SK-N-SH treated with all-trans-retinoic acid at 6 μM for 48 hours (cell line): ENCODE data around the gene PSMA7.

Experiments used
- ATAC-seq: fragments of 200-7000 bp; cut with Tn5 transposase; 3 replicates; pipeline ENCODE4 v1.9.1; 2020; ENCODE audit warnings: mild to moderate bottlenecking, moderate library complexity
- ARNTL ChIP-seq: fragments of 450-650 bp; formaldehyde crosslinking; IDR thresholded peaks from 2 replicates; pipeline ENCODE4 v1.5.0; 2020; ENCODE audit warnings: low read depth, mild to moderate bottlenecking, moderate library complexity, borderline replicate concordance
- BACH2 ChIP-seq: fragments of 250-450 bp; sonication (Bioruptor Pico); IDR thresholded peaks from 2 replicates; pipeline ENCODE4 v1.9.0; 2021; ENCODE audit warnings: mild to moderate bottlenecking, borderline replicate concordance
- CSDC2 ChIP-seq: fragments of 250-450 bp; sonication (Bioruptor Pico); IDR thresholded peaks from 2 replicates; pipeline ENCODE4 v1.5.0; 2020; ENCODE audit warnings: mild to moderate bottlenecking, moderate library complexity
- ESRRG ChIP-seq: fragments of 250-450 bp; sonication (Bioruptor Pico); IDR thresholded peaks from 2 replicates; pipeline ENCODE4 v1.6.1; 2021; ENCODE audit warnings: mild to moderate bottlenecking
- GLIS3 ChIP-seq: fragments of 250-450 bp; sonication (Bioruptor Pico); IDR thresholded peaks from 2 replicates; pipeline ENCODE4 v1.5.0; 2020; ENCODE audit warnings: mild to moderate bottlenecking, moderate library complexity
- ISL1 ChIP-seq: fragments of 250-450 bp; sonication (Bioruptor Pico); IDR thresholded peaks from 2 replicates; pipeline ENCODE4 v2.1.2; 2022; ENCODE audit warnings: mild to moderate bottlenecking, moderate library complexity
- PPARA ChIP-seq: fragments of 250-450 bp; sonication (Bioruptor Pico); IDR thresholded peaks from 2 replicates; pipeline ENCODE4 v1.5.0; 2020; ENCODE audit warnings: mild to moderate bottlenecking, borderline replicate concordance
- SNAI2 ChIP-seq: fragments of 250-450 bp; sonication (Bioruptor Pico); IDR thresholded peaks from 2 replicates; pipeline ENCODE4 v1.5.0; 2020; ENCODE audit warnings: mild to moderate bottlenecking, moderate library complexity
- TCF4 ChIP-seq: fragments of 250-450 bp; sonication (Bioruptor Pico); IDR thresholded peaks from 2 replicates; pipeline ENCODE4 v1.8.0; 2021; ENCODE audit warnings: mild to moderate bottlenecking, moderate library complexity, borderline replicate concordance
- TOX ChIP-seq: fragments of 250-450 bp; sonication (Bioruptor Pico); IDR thresholded peaks from 2 replicates; pipeline ENCODE4 v1.8.0; 2021; ENCODE audit warnings: mild to moderate bottlenecking, moderate library complexity, borderline replicate concordance
- ZC3H10 ChIP-seq: fragments of 250-450 bp; sonication (Bioruptor Pico); IDR thresholded peaks from 2 replicates; pipeline ENCODE4 v1.5.1; 2021; ENCODE audit warnings: mild to moderate bottlenecking, moderate library complexity
- ZFP3 ChIP-seq: fragments of 250-450 bp; sonication (Bioruptor Pico); IDR thresholded peaks from 2 replicates; pipeline ENCODE4 v1.5.0; 2020; ENCODE audit warnings: mild to moderate bottlenecking, moderate library complexity
- ZFP30 ChIP-seq: fragments of 450-650 bp; formaldehyde crosslinking; IDR thresholded peaks from 2 replicates; pipeline ENCODE4 v1.5.0; 2022; ENCODE audit warnings: mild to moderate bottlenecking, moderate library complexity
- ZNF565 ChIP-seq: fragments of 450-650 bp; formaldehyde crosslinking; conservative IDR thresholded peaks from 2 replicates; pipeline ENCODE4 v1.5.0; 2020; ENCODE audit warnings: low read depth, mild to moderate bottlenecking, moderate library complexity
- ZNF70 ChIP-seq: fragments of 450-650 bp; formaldehyde crosslinking; IDR thresholded peaks from 2 replicates; pipeline ENCODE4 v1.5.0; 2020; ENCODE audit warnings: mild to moderate bottlenecking, moderate library complexity
- TF ChIP-seq, protein P1 (sequence below): fragments of 250-450 bp; sonication (Bioruptor Pico); IDR thresholded peaks from 2 replicates; pipeline ENCODE4 v1.5.1; 2021; ENCODE audit warnings: mild to moderate bottlenecking, moderate library complexity
- TF ChIP-seq, protein P2 (sequence below): fragments of 250-450 bp; sonication (Bioruptor Pico); IDR thresholded peaks from 2 replicates; pipeline ENCODE4 v1.8.0; 2021; ENCODE audit warnings: low read depth, mild to moderate bottlenecking, moderate library complexity, borderline replicate concordance
- TF ChIP-seq, protein P3 (sequence below): fragments of 250-450 bp; sonication (Bioruptor Pico); IDR thresholded peaks from 2 replicates; pipeline ENCODE4 v1.5.1; 2020; ENCODE audit warnings: low read depth, mild to moderate bottlenecking, moderate library complexity
- TF ChIP-seq, protein P4 (sequence below): fragments of 250-450 bp; sonication (Bioruptor Pico); IDR thresholded peaks from 2 replicates; pipeline ENCODE4 v1.8.0; 2020; ENCODE audit warnings: mild to moderate bottlenecking, moderate library complexity, borderline replicate concordance

Gene PSMA7

DNA sequence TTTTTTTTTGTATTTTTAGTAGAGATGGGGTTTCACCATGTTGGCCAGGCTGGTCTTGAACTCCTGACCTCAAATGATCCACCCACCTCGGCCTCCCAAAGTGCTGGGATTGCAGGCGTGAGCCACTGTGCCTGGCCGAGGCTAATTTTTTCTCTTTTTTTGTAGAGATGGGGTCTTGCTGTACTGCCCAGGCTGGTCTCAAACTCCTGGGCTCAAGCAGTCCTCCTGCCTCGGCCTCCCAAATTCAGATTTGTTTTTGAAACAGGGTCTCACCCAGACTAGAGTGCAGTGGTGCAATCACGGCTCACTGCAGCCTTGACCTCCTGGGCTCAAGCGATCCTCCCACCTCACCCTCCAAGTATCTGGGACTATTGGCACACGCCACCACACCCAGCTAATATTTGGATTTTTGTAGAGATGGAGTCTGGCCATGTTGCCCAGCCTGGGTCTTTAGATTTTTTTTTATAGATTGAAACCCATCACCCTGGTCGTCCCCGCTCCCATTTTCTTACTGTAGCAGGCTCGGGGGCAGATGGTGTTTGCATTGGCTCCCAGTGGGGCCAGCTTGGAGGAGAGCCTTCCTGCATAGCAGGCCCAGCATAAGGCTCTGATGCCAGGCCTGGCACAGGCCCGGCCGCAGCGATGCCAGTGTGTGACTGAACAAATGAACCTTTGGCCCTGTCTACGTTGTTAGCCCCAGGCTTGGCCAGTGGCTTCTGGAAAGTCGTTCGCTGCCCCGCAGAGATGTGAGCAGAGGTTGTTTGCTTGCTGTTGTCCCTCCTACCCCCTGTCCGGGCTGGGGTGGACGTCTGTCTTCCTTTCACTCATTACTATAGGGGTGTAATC, 35.3 kb upstream of the PSMA7 start (continued):
- TF ChIP-seq, protein P1, sequence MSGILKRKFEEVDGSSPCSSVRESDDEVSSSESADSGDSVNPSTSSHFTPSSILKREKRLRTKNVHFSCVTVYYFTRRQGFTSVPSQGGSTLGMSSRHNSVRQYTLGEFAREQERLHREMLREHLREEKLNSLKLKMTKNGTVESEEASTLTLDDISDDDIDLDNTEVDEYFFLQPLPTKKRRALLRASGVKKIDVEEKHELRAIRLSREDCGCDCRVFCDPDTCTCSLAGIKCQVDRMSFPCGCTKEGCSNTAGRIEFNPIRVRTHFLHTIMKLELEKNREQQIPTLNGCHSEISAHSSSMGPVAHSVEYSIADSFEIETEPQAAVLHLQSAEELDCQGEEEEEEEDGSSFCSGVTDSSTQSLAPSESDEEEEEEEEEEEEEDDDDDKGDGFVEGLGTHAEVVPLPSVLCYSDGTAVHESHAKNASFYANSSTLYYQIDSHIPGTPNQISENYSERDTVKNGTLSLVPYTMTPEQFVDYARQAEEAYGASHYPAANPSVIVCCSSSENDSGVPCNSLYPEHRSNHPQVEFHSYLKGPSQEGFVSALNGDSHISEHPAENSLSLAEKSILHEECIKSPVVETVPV (CRISPR knock-in tag), result no peak
- TF ChIP-seq ISL1 (CRISPR knock-in tag) (no peak), SNAI2 (no peak)
- TF ChIP-seq, protein P2, sequence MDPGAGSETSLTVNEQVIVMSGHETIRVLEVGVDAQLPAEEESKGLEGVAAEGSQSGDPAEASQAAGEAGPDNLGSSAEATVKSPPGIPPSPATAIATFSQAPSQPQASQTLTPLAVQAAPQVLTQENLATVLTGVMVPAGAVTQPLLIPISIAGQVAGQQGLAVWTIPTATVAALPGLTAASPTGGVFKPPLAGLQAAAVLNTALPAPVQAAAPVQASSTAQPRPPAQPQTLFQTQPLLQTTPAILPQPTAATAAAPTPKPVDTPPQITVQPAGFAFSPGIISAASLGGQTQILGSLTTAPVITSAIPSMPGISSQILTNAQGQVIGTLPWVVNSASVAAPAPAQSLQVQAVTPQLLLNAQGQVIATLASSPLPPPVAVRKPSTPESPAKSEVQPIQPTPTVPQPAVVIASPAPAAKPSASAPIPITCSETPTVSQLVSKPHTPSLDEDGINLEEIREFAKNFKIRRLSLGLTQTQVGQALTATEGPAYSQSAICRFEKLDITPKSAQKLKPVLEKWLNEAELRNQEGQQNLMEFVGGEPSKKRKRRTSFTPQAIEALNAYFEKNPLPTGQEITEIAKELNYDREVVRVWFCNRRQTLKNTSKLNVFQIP, result no peak

DNA sequence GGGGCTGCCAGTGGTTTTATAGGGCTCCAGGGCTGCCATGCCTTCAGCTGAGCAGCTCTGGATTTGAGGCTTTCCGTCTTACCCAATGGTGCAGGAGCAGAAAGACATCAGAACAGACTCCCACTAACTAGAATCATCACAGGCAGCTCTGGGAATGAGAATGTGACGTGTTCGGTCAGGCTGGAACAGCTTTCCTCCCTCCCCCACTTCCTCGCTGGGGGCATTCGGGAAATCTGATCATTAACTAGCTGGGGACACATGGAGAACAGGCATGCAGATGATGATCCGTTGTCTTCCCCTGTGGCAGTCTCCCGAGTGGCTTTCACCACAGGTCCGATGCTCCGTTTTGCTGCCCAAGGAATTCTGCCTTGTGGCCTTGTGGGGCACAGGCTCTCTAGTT, 34.1 kb upstream of the PSMA7 start:
- no peak; the same call in 2 of the 3 replicates for ATAC-seq
- no peak for TF ChIP-seq SNAI2
- TF ChIP-seq ZNF70 (CRISPR knock-in tag), result no peak
- TF ChIP-seq ZNF565 (CRISPR knock-in tag), result no peak
- 0 out of 2 replicates have a peak, but pooled peaks have one; percentile 13 for TF ChIP-seq TCF4 (CRISPR knock-in tag)
- TF ChIP-seq, protein P3, sequence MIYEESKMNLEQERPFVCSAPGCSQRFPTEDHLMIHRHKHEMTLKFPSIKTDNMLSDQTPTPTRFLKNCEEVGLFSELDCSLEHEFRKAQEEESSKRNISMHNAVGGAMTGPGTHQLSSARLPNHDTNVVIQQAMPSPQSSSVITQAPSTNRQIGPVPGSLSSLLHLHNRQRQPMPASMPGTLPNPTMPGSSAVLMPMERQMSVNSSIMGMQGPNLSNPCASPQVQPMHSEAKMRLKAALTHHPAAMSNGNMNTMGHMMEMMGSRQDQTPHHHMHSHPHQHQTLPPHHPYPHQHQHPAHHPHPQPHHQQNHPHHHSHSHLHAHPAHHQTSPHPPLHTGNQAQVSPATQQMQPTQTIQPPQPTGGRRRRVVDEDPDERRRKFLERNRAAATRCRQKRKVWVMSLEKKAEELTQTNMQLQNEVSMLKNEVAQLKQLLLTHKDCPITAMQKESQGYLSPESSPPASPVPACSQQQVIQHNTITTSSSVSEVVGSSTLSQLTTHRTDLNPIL (CRISPR knock-in tag), result no peak
- no peak for TF ChIP-seq BACH2 (CRISPR knock-in tag)

DNA sequence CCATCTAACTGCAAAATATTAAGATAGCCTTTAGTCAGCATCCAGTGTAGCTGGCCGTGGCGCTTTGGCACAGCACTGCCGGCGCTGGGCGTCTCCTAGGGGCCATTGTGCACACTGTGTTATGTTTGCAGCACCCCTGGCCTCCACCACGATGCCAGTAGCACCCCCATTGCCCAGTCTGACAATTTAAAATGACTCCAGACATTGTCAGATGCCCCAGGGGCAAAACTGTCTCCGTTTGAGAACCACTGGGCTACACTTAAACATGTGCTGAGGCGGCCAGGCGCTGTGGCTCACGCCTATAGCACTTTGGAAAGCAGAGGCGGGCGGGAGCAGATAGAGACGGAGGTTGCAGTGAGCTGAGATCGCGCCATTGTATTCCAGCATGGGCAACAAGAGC, 33.7 kb upstream of the PSMA7 start:
- ATAC-seq, result no peak; the same call in 2 of the 3 replicates
- TF ChIP-seq ESRRG (CRISPR knock-in tag) (no peak), ZC3H10 (no peak), TOX (CRISPR knock-in tag) (no peak), BACH2 (CRISPR knock-in tag) (no peak), ZNF70 (CRISPR knock-in tag) (no peak), ARNTL (CRISPR knock-in tag) (no peak), CSDC2 (CRISPR knock-in tag) (no peak), TCF4 (CRISPR knock-in tag) (no peak), ZFP3 (CRISPR knock-in tag) (no peak), PPARA (CRISPR knock-in tag) (no peak)
- TF ChIP-seq, protein P2, result no peak
- TF ChIP-seq, protein P4, sequence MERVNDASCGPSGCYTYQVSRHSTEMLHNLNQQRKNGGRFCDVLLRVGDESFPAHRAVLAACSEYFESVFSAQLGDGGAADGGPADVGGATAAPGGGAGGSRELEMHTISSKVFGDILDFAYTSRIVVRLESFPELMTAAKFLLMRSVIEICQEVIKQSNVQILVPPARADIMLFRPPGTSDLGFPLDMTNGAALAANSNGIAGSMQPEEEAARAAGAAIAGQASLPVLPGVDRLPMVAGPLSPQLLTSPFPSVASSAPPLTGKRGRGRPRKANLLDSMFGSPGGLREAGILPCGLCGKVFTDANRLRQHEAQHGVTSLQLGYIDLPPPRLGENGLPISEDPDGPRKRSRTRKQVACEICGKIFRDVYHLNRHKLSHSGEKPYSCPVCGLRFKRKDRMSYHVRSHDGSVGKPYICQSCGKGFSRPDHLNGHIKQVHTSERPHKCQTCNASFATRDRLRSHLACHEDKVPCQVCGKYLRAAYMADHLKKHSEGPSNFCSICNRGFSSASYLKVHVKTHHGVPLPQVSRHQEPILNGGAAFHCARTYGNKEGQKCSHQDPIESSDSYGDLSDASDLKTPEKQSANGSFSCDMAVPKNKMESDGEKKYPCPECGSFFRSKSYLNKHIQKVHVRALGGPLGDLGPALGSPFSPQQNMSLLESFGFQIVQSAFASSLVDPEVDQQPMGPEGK (CRISPR knock-in tag), result no peak

DNA sequence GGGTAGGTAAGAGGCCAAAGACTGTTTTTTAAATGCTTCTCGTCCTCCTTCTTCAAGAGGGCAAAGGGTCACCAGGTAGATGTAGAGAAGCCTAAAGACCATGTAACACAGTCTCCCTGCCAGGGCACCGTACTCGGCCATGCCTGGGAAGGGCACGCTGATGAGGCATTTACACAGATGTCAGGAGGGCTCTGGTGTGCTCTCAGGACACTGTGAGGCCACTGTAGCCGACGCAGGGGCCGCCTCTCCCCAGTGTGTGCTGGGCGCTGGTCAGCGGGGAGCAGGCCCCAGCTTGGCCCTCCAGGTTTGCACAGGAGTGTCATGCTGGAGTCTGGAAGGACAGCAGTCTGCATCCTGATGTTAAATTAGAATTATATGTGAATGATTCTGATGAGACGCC, 32.5 kb upstream of the PSMA7 start:
- no peak for ATAC-seq
- TF ChIP-seq PPARA (CRISPR knock-in tag) (no peak), ESRRG (CRISPR knock-in tag) (no peak), ZFP30 (CRISPR knock-in tag) (no peak), CSDC2 (CRISPR knock-in tag) (no peak), GLIS3 (no peak)
- TF ChIP-seq, protein P4 (CRISPR knock-in tag), result no peak
- TF ChIP-seq, protein P1 (CRISPR knock-in tag), result no peak
